ENCODE results near the gene TNFRSF4.

The TNFRSF4 gene

GRCh38 chr1:1223321-1223720 lies 9.4 kb upstream of the TNFRSF4 start:
- Histone ChIP-seq H3K27ac (no peak overlapping the region), H3K4me3 (no peak overlapping the region)

- H3K27ac ChIP-seq = no peak overlapping the region
- H3K4me3 ChIP-seq = no peak overlapping the region
Measured at GRCh38 chr1:1222575-1223225, 8.7 kb upstream of the TNFRSF4 start.

- H3K4me3 ChIP-seq = no peak overlapping the region
- no peak overlapping the region for H3K27ac ChIP-seq
Measured at GRCh38 chr1:1221887-1222574, 8.1 kb upstream of the TNFRSF4 start.

- no peak overlapping the region for H3K4me3 ChIP-seq
- H3K27ac ChIP-seq = peak overlapping the region in 1 of 21 experiments; percentile 47
Measured at GRCh38 chr1:1220197-1220596, 6.2 kb upstream of the TNFRSF4 start.

- Histone ChIP-seq H3K4me3 (no peak overlapping the region), H3K27ac (peak overlapping the region in 9 of 21 experiments; percentile 7 to 67 (median 43))
Measured at GRCh38 chr1:1219341-1219740, 5.4 kb upstream of the TNFRSF4 start.

- Histone ChIP-seq H3K4me3 (no peak overlapping the region), H3K27ac (peak overlapping the region in 6 of 21 experiments; percentile 8 to 67 (median 46))
Measured at GRCh38 chr1:1218524-1219200, 4.7 kb upstream of the TNFRSF4 start.

GRCh38 chr1:1217621-1218523 lies 3.9 kb upstream of the TNFRSF4 start:
- Histone ChIP-seq H3K4me3 (no peak overlapping the region), H3K27ac (peak overlapping the region in 5 of 21 experiments; percentile 18 to 59 (median 52))

GRCh38 chr1:1216770-1217620 lies 3.0 kb upstream of the TNFRSF4 start:
- peak overlapping the region in 6 of 21 experiments; percentile 40 to 60 (median 56) for H3K27ac ChIP-seq
- no peak overlapping the region for H3K4me3 ChIP-seq

GRCh38 chr1:1215881-1216605 lies 2.1 kb upstream of the TNFRSF4 start:
- Histone ChIP-seq H3K4me3 (no peak overlapping the region), H3K27ac (peak overlapping the region in 7 of 21 experiments; percentile 25 to 85 (median 49))

- H3K27ac ChIP-seq = peak overlapping the region in 7 of 21 experiments; percentile 18 to 85 (median 60)
- H3K4me3 ChIP-seq = no peak overlapping the region
Measured at GRCh38 chr1:1215080-1215676, 1.2 kb upstream of the TNFRSF4 start.

GRCh38 chr1:1212780-1213344 lies 1.1 kb downstream of the TNFRSF4 start:
- Histone ChIP-seq H3K27ac (peak overlapping the region; percentile 7 to 87 (median 62)), H3K4me3 (peak overlapping the region; percentile 6 to 37 (median 18))

GRCh38 chr1:1211541-1212441 lies 2.2 kb downstream of the TNFRSF4 start:
- peak overlapping the region in 18 of 21 experiments; percentile 13 to 87 (median 65) for H3K27ac ChIP-seq
- peak overlapping the region in 4 of 7 experiments; percentile 6 to 37 (median 19) for H3K4me3 ChIP-seq

- Histone ChIP-seq H3K4me3 (no peak overlapping the region), H3K27ac (no peak overlapping the region)
Measured at GRCh38 chr1:1210726-1211540, 3.0 kb downstream of the TNFRSF4 start.

GRCh38 chr1:1208713-1209433 lies 5.1 kb downstream of the TNFRSF4 start:
- Histone ChIP-seq H3K4me3 (peak overlapping the region in 5 of 7 experiments; percentile 11 to 32 (median 22)), H3K27ac (peak overlapping the region in 17 of 21 experiments; percentile 3 to 89 (median 52))

GRCh38 chr1:1207571-1207892 lies 6.4 kb downstream of the TNFRSF4 start:
- Histone ChIP-seq H3K4me3 (peak overlapping the region in 1 of 7 experiments; percentile 32), H3K27ac (peak overlapping the region in 6 of 21 experiments; percentile 19 to 89 (median 69))

All from skin epidermis (tissue), 12 donors.